CD4-positive, alpha-beta T cell (primary cell): Measurements from ENCODE around the gene ARPIN. TPM values are rescaled to one million over a fixed set of nuclear protein-coding genes. Genes with fewer than 3 reads are reported as not detected.

Source experiments
- ATAC-seq: fragments of 200-7000 bp; cut with Tn5 transposase; one replicate; pipeline ENCODE4 v1.10.0; 2022; ENCODE audit warnings: mild to moderate bottlenecking; ENCODE audit not compliant: poor library complexity
- CTCF ChIA-PET: fragments of 350-600 bp; sonication (Branson Sonifier 250); formaldehyde crosslinking; loops from one replicate; lab custom pipeline; 2021; ENCODE audit warnings: antibody characterized with exemption, inconsistent platforms; lab: Charles Lee
- POLR2A ChIA-PET: fragments of 350-600 bp; sonication (Branson Sonifier 250); formaldehyde crosslinking; loops from one replicate; lab custom pipeline; 2021; ENCODE audit warnings: antibody characterized with exemption, inconsistent platforms; lab: Charles Lee
- DNase-seq, 14 experiments: peaks; one replicate each; pipeline ENCODE4 v3.0.0-alpha.2; 2013 to 2020; ENCODE audit warnings: mixed read lengths in 2 of 14
- H3K27ac ChIP-seq, 2 donors: one replicate each; pipeline versions ENCODE4 v1.5.1 to v1.7.0; 2013; ENCODE audit warnings: low read length in 2 of 2, low read depth in 1 of 2, mild to moderate bottlenecking in 1 of 2
- H3K27me3 ChIP-seq, 2 experiments: 1 replicate in 1 of 2; 2 replicates in 1 of 2; pipeline versions ENCODE4 v1.6.1 to v1.7.0; 2013; ENCODE audit warnings: low read length in 2 of 2, control low read depth in 1 of 2, mild to moderate bottlenecking in 1 of 2, moderate library complexity in 1 of 2; ENCODE audit not compliant: insufficient read depth in 2 of 2, control insufficient read depth in 1 of 2
- H3K36me3 ChIP-seq: one replicate; pipeline ENCODE4 v1.6.1; 2013; ENCODE audit warnings: low read length, control low read depth; ENCODE audit not compliant: insufficient read depth
- H3K4me1 ChIP-seq: one replicate; pipeline ENCODE4 v1.6.1; 2013; ENCODE audit warnings: low read length, control low read depth; ENCODE audit not compliant: insufficient read depth
- H3K4me3 ChIP-seq: one replicate; pipeline ENCODE4 v1.5.1; 2013; ENCODE audit warnings: mild to moderate bottlenecking, low read length, moderate library complexity
- H3K9me3 ChIP-seq, 2 experiments: 1 replicate in 1 of 2; 2 replicates in 1 of 2; pipeline versions ENCODE4 v1.6.1 to v1.7.0; 2013; ENCODE audit warnings: low read length in 2 of 2, mild to moderate bottlenecking in 2 of 2, control low read depth in 1 of 2, moderate library complexity in 1 of 2; ENCODE audit not compliant: control insufficient read depth in 1 of 2, insufficient read depth in 1 of 2
- H3K27ac Mint-ChIP-seq: one replicate; pipeline ENCODE4 v1.8.0; 2020; ENCODE audit warnings: mixed read lengths
- H3K27me3 Mint-ChIP-seq: one replicate; pipeline ENCODE4 v1.8.0; 2021; ENCODE audit warnings: mixed read lengths
- H3K36me3 Mint-ChIP-seq: one replicate; pipeline ENCODE4 v1.8.0; 2021; ENCODE audit warnings: low read depth, mixed read lengths
- H3K4me1 Mint-ChIP-seq: one replicate; pipeline ENCODE4 v1.8.0; 2021; ENCODE audit warnings: low read depth, mixed read lengths
- H3K4me3 Mint-ChIP-seq: one replicate; pipeline ENCODE4 v1.8.0; 2020; ENCODE audit warnings: mild to moderate bottlenecking, mixed read lengths
- H3K9me3 Mint-ChIP-seq: one replicate; pipeline ENCODE4 v1.8.0; 2020; ENCODE audit warnings: mixed read lengths
- intact Hi-C, 2 experiments: fragments of 100-400 bp; cut with DNase I in 1 of 2; cut with micrococcal nuclease in 1 of 2; formaldehyde crosslinking; loops; one replicate each; pipeline versions ENCODE4 v1.15.1 to v1.9.0; 2023 to 2025; cut with DNase I, micrococcal nuclease
- total RNA-seq, 174 experiments: library from RNA in 2 of 174; stranded (reverse) in 2 of 174; gene quantifications; one replicate each; pipeline ENCODE4 v1.2.3 and lab custom pipeline; 2021 to 2026
- TF ChIP-seq, protein P1 (sequence below): fragments of 200-600 bp; IDR thresholded peaks from one replicate; pipeline ENCODE4 v1.8.0; 2022; ENCODE audit warnings: antibody characterized with exemption, mild to moderate bottlenecking

The ARPIN gene
- total RNA-seq, 2 experiments from 2014 or later = not detected

DNA sequence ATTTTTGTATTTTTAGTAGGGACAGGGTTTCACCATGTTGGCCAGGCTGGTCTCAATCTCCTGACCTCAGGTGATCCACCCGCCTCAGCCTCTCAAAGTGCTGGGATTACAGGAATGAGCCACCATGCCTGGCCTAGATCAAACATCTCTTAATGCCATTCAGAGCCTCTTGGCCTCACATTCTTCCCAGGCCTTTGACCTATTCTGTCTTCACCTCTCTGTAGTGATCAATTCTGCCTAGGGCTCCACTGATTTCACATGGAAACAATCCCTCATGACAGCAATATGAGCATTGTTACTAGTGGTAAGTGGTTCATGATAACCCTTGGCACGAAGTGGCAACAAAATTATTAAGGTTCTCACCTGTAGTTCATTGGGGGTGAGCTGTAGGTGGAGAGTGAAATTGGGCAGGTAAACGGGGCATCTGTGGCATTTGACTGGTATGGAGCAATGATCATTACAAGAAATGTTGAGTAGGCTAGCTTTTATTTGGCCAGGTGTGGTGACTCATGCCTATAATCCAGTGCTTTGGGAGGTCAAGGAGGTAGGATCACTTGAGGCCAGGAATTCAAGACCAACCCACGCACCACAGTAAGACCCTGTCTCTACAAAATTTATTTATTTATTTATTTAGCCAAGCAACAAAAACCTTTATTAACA, 4.8 kb upstream of the ARPIN start:
- DNase-seq (no peak), ATAC-seq (no peak)
- no peaks in the 10 kb centered on the region for H3K4me1 Mint-ChIP-seq
- intact Hi-C loops = no loop called here
- no peaks in the 10 kb centered on the region for H3K9me3 Mint-ChIP-seq
- H3K9me3 ChIP-seq = no peaks in the 10 kb centered on the region
- TF ChIP-seq, protein P1, sequence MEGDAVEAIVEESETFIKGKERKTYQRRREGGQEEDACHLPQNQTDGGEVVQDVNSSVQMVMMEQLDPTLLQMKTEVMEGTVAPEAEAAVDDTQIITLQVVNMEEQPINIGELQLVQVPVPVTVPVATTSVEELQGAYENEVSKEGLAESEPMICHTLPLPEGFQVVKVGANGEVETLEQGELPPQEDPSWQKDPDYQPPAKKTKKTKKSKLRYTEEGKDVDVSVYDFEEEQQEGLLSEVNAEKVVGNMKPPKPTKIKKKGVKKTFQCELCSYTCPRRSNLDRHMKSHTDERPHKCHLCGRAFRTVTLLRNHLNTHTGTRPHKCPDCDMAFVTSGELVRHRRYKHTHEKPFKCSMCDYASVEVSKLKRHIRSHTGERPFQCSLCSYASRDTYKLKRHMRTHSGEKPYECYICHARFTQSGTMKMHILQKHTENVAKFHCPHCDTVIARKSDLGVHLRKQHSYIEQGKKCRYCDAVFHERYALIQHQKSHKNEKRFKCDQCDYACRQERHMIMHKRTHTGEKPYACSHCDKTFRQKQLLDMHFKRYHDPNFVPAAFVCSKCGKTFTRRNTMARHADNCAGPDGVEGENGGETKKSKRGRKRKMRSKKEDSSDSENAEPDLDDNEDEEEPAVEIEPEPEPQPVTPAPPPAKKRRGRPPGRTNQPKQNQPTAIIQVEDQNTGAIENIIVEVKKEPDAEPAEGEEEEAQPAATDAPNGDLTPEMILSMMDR = no peak
- no peaks in the 10 kb centered on the region for H3K36me3 Mint-ChIP-seq
- H3K27ac ChIP-seq = no peak overlapping the region
- CTCF ChIA-PET = interaction anchor here (1.2 kb wide), 1 partner anchor 19 kb away, joined by 5 read pairs; no protein-coding TSS in a partner anchor
- H3K4me3 Mint-ChIP-seq = no peak overlapping the region
- no peak overlapping the region for H3K4me3 ChIP-seq
- POLR2A ChIA-PET = interaction anchor here (1.0 kb wide), 1 partner anchor 117 kb away, joined by 5 read pairs; no protein-coding TSS in a partner anchor
- peaks cover 16% of the 10 kb centered on the region for H3K27me3 Mint-ChIP-seq
- H3K27me3 ChIP-seq = peaks cover 11 to 15% of the 10 kb centered on the region in 2 experiments
- H3K4me1 ChIP-seq = peaks cover 5% of the 10 kb centered on the region
- H3K27ac Mint-ChIP-seq = no peak overlapping the region
- H3K36me3 ChIP-seq = no peaks in the 10 kb centered on the region

DNA sequence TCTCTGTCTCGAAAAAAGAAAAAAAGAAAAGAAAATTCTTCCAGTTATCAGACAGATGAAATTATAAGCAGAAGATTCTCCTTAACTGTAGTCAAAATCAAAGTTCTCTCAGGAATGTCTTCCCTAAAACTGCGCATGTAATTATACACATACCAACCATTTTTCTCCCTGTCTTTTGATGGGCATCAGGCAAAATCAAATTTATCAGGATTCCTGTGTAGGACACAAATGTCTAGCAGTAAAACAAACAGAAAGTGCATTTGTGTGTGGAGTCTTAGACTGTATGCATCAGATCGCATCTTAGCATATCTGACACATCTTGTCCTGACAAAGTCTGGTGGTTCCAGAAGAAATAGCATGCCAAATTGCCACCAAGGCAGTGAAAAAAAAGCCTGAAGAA, 3.9 kb upstream of the ARPIN start:
- no peak overlapping the region for H3K4me3 Mint-ChIP-seq
- POLR2A ChIA-PET = no interaction called here
- peaks cover 0 to 4% of the 10 kb centered on the region in 2 experiments for H3K9me3 ChIP-seq
- H3K36me3 ChIP-seq = no peaks in the 10 kb centered on the region
- H3K27me3 Mint-ChIP-seq = peaks cover 23% of the 10 kb centered on the region
- ATAC-seq = no peak
- peaks cover 18 to 19% of the 10 kb centered on the region in 2 experiments for H3K27me3 ChIP-seq
- no peak for DNase-seq
- no peaks in the 10 kb centered on the region for H3K9me3 Mint-ChIP-seq
- H3K36me3 Mint-ChIP-seq = no peaks in the 10 kb centered on the region
- no peak overlapping the region for H3K4me3 ChIP-seq
- no peak overlapping the region for H3K27ac ChIP-seq
- CTCF ChIA-PET = no interaction called here
- intact Hi-C loops = no loop called here
- no peaks in the 10 kb centered on the region for H3K4me1 Mint-ChIP-seq
- TF ChIP-seq, protein P1 = no peak
- H3K27ac Mint-ChIP-seq = no peak overlapping the region
- H3K4me1 ChIP-seq = peaks cover 8% of the 10 kb centered on the region

GRCh38 chr15:89912145-89912673, 543 bp downstream of the ARPIN start:
- POLR2A ChIA-PET = no interaction called here
- H3K4me3 Mint-ChIP-seq = no peak overlapping the region
- H3K4me1 Mint-ChIP-seq = no peaks in the 10 kb centered on the region
- no peaks in the 10 kb centered on the region for H3K36me3 ChIP-seq
- peak overlapping the region; percentile 5 for H3K4me3 ChIP-seq
- CTCF ChIA-PET = no interaction called here
- H3K27ac Mint-ChIP-seq = no peak overlapping the region
- H3K36me3 Mint-ChIP-seq = no peaks in the 10 kb centered on the region
- peaks cover 8% of the 10 kb centered on the region for H3K4me1 ChIP-seq
- peaks cover 0 to 4% of the 10 kb centered on the region in 2 experiments for H3K9me3 ChIP-seq
- H3K27me3 Mint-ChIP-seq = peaks cover 47% of the 10 kb centered on the region
- H3K9me3 Mint-ChIP-seq = no peaks in the 10 kb centered on the region
- DNase-seq (no peak), ATAC-seq (no peak)
- TF ChIP-seq, protein P1 = no peak
- intact Hi-C loops = no loop called here
- peaks cover 20 to 23% of the 10 kb centered on the region in 2 experiments for H3K27me3 ChIP-seq
- no peak overlapping the region for H3K27ac ChIP-seq
